H9 (cell line): Measurements from ENCODE around the gene OTULIN. TPM values are rescaled to one million over a fixed set of nuclear protein-coding genes. Genes with fewer than 3 reads are reported as not detected.

Experiments
- DNase-seq: peaks from one replicate; pipeline ENCODE4 v3.0.0-alpha.2; 2017
- H2AFZ ChIP-seq: one replicate; pipeline ENCODE4 v1.6.1; 2013; ENCODE audit warnings: mild to moderate bottlenecking, low read length, control low read depth, moderate library complexity
- H2AK5ac ChIP-seq: 2 replicates; pipeline ENCODE4 v1.6.1; 2013; ENCODE audit warnings: low read length, control low read depth, mixed read lengths; ENCODE audit not compliant: insufficient read length
- H2BK120ac ChIP-seq: one replicate; pipeline ENCODE4 v1.6.1; 2013; ENCODE audit warnings: low read depth, mild to moderate bottlenecking, low read length, control low read depth, inconsistent platforms; ENCODE audit not compliant: poor library complexity, severe bottlenecking
- H2BK12ac ChIP-seq: 2 replicates; pipeline ENCODE4 v1.6.1; 2013; ENCODE audit warnings: low read length, control low read depth, mixed read lengths, low read depth; ENCODE audit not compliant: insufficient read length
- H2BK15ac ChIP-seq: 2 replicates; pipeline ENCODE4 v1.6.1; 2013; ENCODE audit warnings: low read depth, low read length, control low read depth
- H2BK20ac ChIP-seq: one replicate; pipeline ENCODE4 v1.6.1; 2013; ENCODE audit warnings: low read depth, mild to moderate bottlenecking, low read length, control low read depth, inconsistent platforms; ENCODE audit not compliant: poor library complexity, severe bottlenecking
- H2BK5ac ChIP-seq: 2 replicates; pipeline ENCODE4 v1.6.1; 2013; ENCODE audit warnings: low read length, control low read depth, mixed read lengths; ENCODE audit not compliant: insufficient read length
- H3K14ac ChIP-seq: 2 replicates; pipeline ENCODE4 v1.6.1; 2013; ENCODE audit warnings: low read length, control low read depth; ENCODE audit not compliant: insufficient read depth
- H3K18ac ChIP-seq: 2 replicates; pipeline ENCODE4 v1.6.1; 2013; ENCODE audit warnings: low read depth, mild to moderate bottlenecking, mixed read lengths, low read length, control low read depth; ENCODE audit not compliant: insufficient read length
- H3K23ac ChIP-seq: 2 replicates; pipeline ENCODE4 v1.6.1; 2013; ENCODE audit warnings: low read length, control low read depth, mixed read lengths, low read depth; ENCODE audit not compliant: insufficient read length
- H3K23me2 ChIP-seq: 2 replicates; pipeline ENCODE4 v1.6.1; 2013; ENCODE audit warnings: low read depth, mild to moderate bottlenecking, mixed read lengths, low read length, control low read depth; ENCODE audit not compliant: insufficient read length, poor library complexity, severe bottlenecking
- H3K27ac ChIP-seq: 2 replicates; pipeline ENCODE4 v1.5.1; 2013; ENCODE audit warnings: low read length, control low read depth, mixed read lengths, low read depth; ENCODE audit not compliant: insufficient read length
- H3K27me3 ChIP-seq: 2 replicates; pipeline ENCODE4 v1.6.1; 2013; ENCODE audit warnings: low read length, control low read depth, inconsistent platforms; ENCODE audit not compliant: insufficient read depth
- H3K4ac ChIP-seq: 2 replicates; pipeline ENCODE4 v1.6.1; 2013; ENCODE audit warnings: low read depth, mild to moderate bottlenecking, control low read depth, inconsistent platforms, low read length, moderate library complexity
- H3K4me1 ChIP-seq: 2 replicates; pipeline ENCODE4 v1.6.1; 2013; ENCODE audit warnings: low read length, control low read depth, inconsistent platforms; ENCODE audit not compliant: insufficient read depth
- H3K4me2 ChIP-seq: 2 replicates; pipeline ENCODE4 v1.6.1; 2013; ENCODE audit warnings: low read length, control low read depth, mixed read lengths; ENCODE audit not compliant: insufficient read length, insufficient read depth
- H3K56ac ChIP-seq: 2 replicates; pipeline ENCODE4 v1.6.1; 2013; ENCODE audit warnings: low read depth, mild to moderate bottlenecking, mixed read lengths, low read length, control low read depth; ENCODE audit not compliant: insufficient read length
- H3K79me1 ChIP-seq: 2 replicates; pipeline ENCODE4 v1.6.1; 2013; ENCODE audit warnings: low read depth, mild to moderate bottlenecking, moderate library complexity, low read length, control low read depth, inconsistent platforms; ENCODE audit not compliant: insufficient read depth, poor library complexity, severe bottlenecking
- H3K79me2 ChIP-seq: 2 replicates; pipeline ENCODE4 v1.6.1; 2013; ENCODE audit warnings: low read length, control low read depth, inconsistent platforms; ENCODE audit not compliant: insufficient read depth
- H3K9ac ChIP-seq: 2 replicates; pipeline ENCODE4 v1.6.1; 2013; ENCODE audit warnings: low read length, control low read depth, mixed read lengths; ENCODE audit not compliant: insufficient read length; ENCODE audit errors: extremely low read depth
- H3K9me3 ChIP-seq: one replicate; pipeline ENCODE4 v1.6.1; 2013; ENCODE audit warnings: low read depth, low read length, inconsistent platforms; ENCODE audit not compliant: control insufficient read depth
- H3T11ph ChIP-seq: one replicate; pipeline ENCODE4 v1.6.1; 2013; ENCODE audit warnings: mild to moderate bottlenecking, low read length, control low read depth, inconsistent platforms
- H4K20me1 ChIP-seq: one replicate; pipeline ENCODE4 v1.6.1; 2013; ENCODE audit not compliant: control insufficient read depth, insufficient read length, insufficient read depth
- H4K5ac ChIP-seq: 2 replicates; pipeline ENCODE4 v1.6.1; 2013; ENCODE audit warnings: low read depth, mild to moderate bottlenecking, mixed read lengths, low read length, control low read depth; ENCODE audit not compliant: insufficient read length
- H4K8ac ChIP-seq: replicated peaks from 2 replicates; pipeline ENCODE4 v1.6.1; 2013; ENCODE audit warnings: low read length, control low read depth, mixed read lengths, low read depth; ENCODE audit not compliant: insufficient read length
- H4K91ac ChIP-seq: 2 replicates; pipeline ENCODE4 v1.6.1; 2013; ENCODE audit warnings: low read depth, mild to moderate bottlenecking, moderate library complexity, mixed read lengths, low read length, control low read depth; ENCODE audit not compliant: insufficient read length
- H3K27ac Mint-ChIP-seq, 3 experiments: 2 replicates in 2 of 3; 3 replicates in 1 of 3; pipeline ENCODE4 v1.8.0; 2020 to 2021; ENCODE audit warnings: mixed read lengths in 3 of 3, mild to moderate bottlenecking in 1 of 3, moderate library complexity in 1 of 3
- H3K27me3 Mint-ChIP-seq: 2 replicates; pipeline ENCODE4 v1.8.0; 2021; ENCODE audit warnings: low read depth, mild to moderate bottlenecking, moderate library complexity, mixed read lengths
- H3K36me3 Mint-ChIP-seq, 3 experiments: 2 replicates in 2 of 3; 3 replicates in 1 of 3; pipeline ENCODE4 v1.8.0; 2020 to 2021; ENCODE audit warnings: low read depth in 3 of 3, mixed read lengths in 3 of 3; ENCODE audit not compliant: insufficient read depth in 1 of 3
- H3K4me1 Mint-ChIP-seq, 2 experiments: 2 replicates each; pipeline ENCODE4 v1.8.0; 2020; ENCODE audit warnings: mixed read lengths in 2 of 2
- H3K4me3 Mint-ChIP-seq, 2 experiments: 2 replicates in 1 of 2; 3 replicates in 1 of 2; pipeline ENCODE4 v1.8.0; 2020 to 2021; ENCODE audit warnings: mild to moderate bottlenecking in 2 of 2, mixed read lengths in 2 of 2, moderate library complexity in 1 of 2
- H3K9me3 Mint-ChIP-seq, 2 experiments: 2 replicates in 1 of 2; 3 replicates in 1 of 2; pipeline ENCODE4 v1.8.0; 2020; ENCODE audit warnings: mild to moderate bottlenecking in 2 of 2, mixed read lengths in 2 of 2, moderate library complexity in 1 of 2
- CTCF ChIP-seq: fragments of 200-600 bp; sonication (generic); conservative IDR thresholded peaks from 3 replicates; pipeline ENCODE4 v1.8.0; 2021; ENCODE audit warnings: antibody characterized with exemption, mild to moderate bottlenecking
- WGBS: extraction: QIAGEN DNeasy Blood & Tissue Kit; methylation state at CpG from one replicate; pipeline ENCODE4 v1.1.7; 2013; ENCODE audit warnings: missing lambda C conversion rate, low lambda C conversion rate, mixed read lengths; ENCODE audit not compliant: insufficient read length; ENCODE audit errors: extremely low coverage; 5-methylcytosine and 5-hydroxymethylcytosine counted together
- total RNA-seq: library from RNA; stranded (reverse); gene quantifications from 2 replicates; pipeline ENCODE4 v1.2.1, GENCODE V29; 2021

Gene OTULIN
- total RNA-seq, 1 experiment from 2014 or later, result 35.8 TPM

DNA sequence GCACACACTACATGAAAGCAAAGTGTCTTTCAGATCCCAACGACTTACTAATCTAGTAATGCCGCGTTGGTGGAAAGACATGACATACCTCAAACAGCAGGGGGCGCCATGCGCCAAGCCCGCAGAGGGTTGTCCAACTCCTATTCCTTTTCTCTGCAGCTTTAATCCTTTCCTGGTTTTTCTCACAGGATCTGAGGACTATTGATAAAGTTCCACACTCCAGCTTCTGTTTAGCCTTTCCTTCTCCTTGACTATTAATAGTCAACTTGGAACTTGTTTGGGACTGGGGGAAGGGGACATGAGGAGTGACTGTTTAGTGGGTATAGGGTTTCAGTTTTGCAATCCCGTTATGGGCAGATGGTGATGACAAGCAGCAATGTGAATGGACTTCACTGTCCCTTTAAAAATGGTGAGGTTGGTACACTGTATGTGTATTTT is 62.9 kb downstream of the OTULIN start:
- Histone ChIP-seq H3T11ph (no peak overlapping the region), H3K79me1 (no peaks in the 10 kb centered on the region), H2BK15ac (no peak overlapping the region), H2BK5ac (no peak overlapping the region), H3K14ac (no peak overlapping the region), H3K4ac (no peak overlapping the region), H2BK20ac (no peak overlapping the region), H2AFZ (no peak overlapping the region), H3K4me1 (peaks cover 15% of the 10 kb centered on the region; the same call in 1 of the 2 replicates), H3K18ac (no peak overlapping the region), H4K5ac (no peak overlapping the region), H3K4me2 (no peak overlapping the region), H3K27me3 (no peaks in the 10 kb centered on the region), H2BK120ac (no peak overlapping the region), H3K56ac (no peak overlapping the region), H2BK12ac (no peak overlapping the region), H2AK5ac (no peak overlapping the region), H4K20me1 (no peaks in the 10 kb centered on the region), H3K79me2 (no peaks in the 10 kb centered on the region), H3K23me2 (no peaks in the 10 kb centered on the region), H4K91ac (no peak overlapping the region), H4K8ac (no peak overlapping the region), H3K27ac (no peak overlapping the region), H3K9ac (no peak overlapping the region), H3K23ac (no peak overlapping the region), H3K9me3 (no peaks in the 10 kb centered on the region)
- no CpG with 5 or more reads among the region's 7 CpGs for WGBS
- peaks cover 0 to 3% (median 0%) of the 10 kb centered on the region in 3 experiments; a peak in 2 of 7 replicates for H3K36me3 Mint-ChIP-seq
- peak overlapping the region in 1 of 3 experiments; percentile 60; a peak in 1 of 7 replicates for H3K27ac Mint-ChIP-seq
- H3K4me1 Mint-ChIP-seq, result peaks cover 41 to 47% of the 10 kb centered on the region in 2 experiments
- peaks cover 2% of the 10 kb centered on the region; the same call in 1 of the 2 replicates for H3K27me3 Mint-ChIP-seq
- peak overlapping the region; percentile 31 to 48; a peak in 2 of 5 replicates for H3K4me3 Mint-ChIP-seq
- peak; percentile 97 for TF ChIP-seq CTCF
- no peaks in the 10 kb centered on the region for H3K9me3 Mint-ChIP-seq
- DNase-seq, result peak; percentile 75
